Stomach (tissue), 9 donors: Measurements from ENCODE around the gene LPCAT4. TPM values are rescaled to one million over a fixed set of nuclear protein-coding genes. Genes with fewer than 3 reads are reported as not detected.
"Not testable (repeated sequence)": the region's sequence is repeated elsewhere in the genome, so short reads cannot be mapped to it uniquely, and the experiment has no call there.

Experiments
- DNase-seq, 2 donors: peaks; one replicate each; pipeline versions ENCODE4 v3.0.0 to v3.0.0-alpha.2; 2013 to 2019
- H3K27ac ChIP-seq, 5 donors: fragments of 200-600 bp in 4 of 5; sonication (generic) in 4 of 5; one replicate each; pipeline ENCODE4 v1.5.1; 2013 to 2019; ENCODE audit warnings: mild to moderate bottlenecking in 1 of 5, moderate library complexity in 1 of 5
- H3K27me3 ChIP-seq, 3 donors: fragments of 200-600 bp; sonication (generic); one replicate each; pipeline ENCODE4 v1.5.1; 2017 to 2019; ENCODE audit warnings: mixed run types in 1 of 3
- H3K36me3 ChIP-seq, 4 donors: fragments of 200-600 bp; sonication (generic); 1 replicate in 3 of 4; 2 replicates in 1 of 4; pipeline ENCODE4 v1.5.1; 2016 to 2019
- H3K4me1 ChIP-seq, 4 donors: fragments of 200-600 bp; sonication (generic); one replicate each; pipeline ENCODE4 v1.5.1; 2016 to 2019
- H3K4me3 ChIP-seq, 4 donors: fragments of 200-600 bp; sonication (generic) in 3 of 4; one replicate each; pipeline ENCODE4 v1.5.1; 2016 to 2019; ENCODE audit warnings: mild to moderate bottlenecking in 1 of 4
- H3K9me3 ChIP-seq, 4 donors: fragments of 200-600 bp; sonication (generic); one replicate each; pipeline ENCODE4 v1.5.1; 2016 to 2019
- CTCF ChIP-seq, 7 experiments: fragments of 450-650 bp in 4 of 7; fragments of 200-600 bp in 3 of 7; sonication (generic) in 3 of 7; IDR thresholded peaks; one replicate each; pipeline ENCODE4 v1.5.1; 2016 to 2019; ENCODE audit warnings: antibody characterized with exemption in 7 of 7, control low read depth in 2 of 7, mild to moderate bottlenecking in 1 of 7
- EP300 ChIP-seq: sonication (generic); formaldehyde crosslinking; IDR thresholded peaks from one replicate; pipeline ENCODE4 v1.6.1; 2017; ENCODE audit warnings: antibody characterized with exemption
- POLR2A ChIP-seq, 4 donors: fragments of 450-650 bp; IDR thresholded peaks; one replicate each; pipeline ENCODE4 v1.6.1; 2016; ENCODE audit warnings: antibody characterized with exemption in 4 of 4, control low read depth in 2 of 4, mild to moderate bottlenecking in 1 of 4, moderate library complexity in 1 of 4
- POLR2AphosphoS5 ChIP-seq, 3 donors: sonication (generic); formaldehyde crosslinking; IDR thresholded peaks; one replicate each; pipeline ENCODE4 v1.6.1; 2016; ENCODE audit warnings: antibody characterized with exemption in 3 of 3
- WGBS, 5 donors: extraction: QIAGEN DNeasy Blood & Tissue Kit in 3 of 5; methylation state at CpG; one replicate each; pipeline versions ENCODE4 v1.1.5 to v1.1.7; 2013 to 2018; 5-methylcytosine and 5-hydroxymethylcytosine counted together
- intact Hi-C: fragments of 100-400 bp; cut with DNase I; formaldehyde crosslinking; loops from one replicate; pipeline ENCODE4 v1.15.1; 2023; ENCODE audit warnings: low total_unique reads
- polyA plus RNA-seq, 3 donors: library from polyadenylated mRNA; stranded (reverse); fragments of 200-250 nt; gene quantifications; one replicate each; pipeline ENCODE4 v1.2.3, GENCODE V29; 2013
- total RNA-seq, 5 donors: library from RNA; depleted of rRNA; stranded (reverse); fragments of >200 nt; gene quantifications; one replicate each; pipeline versions ENCODE4 v1.1.0 to v1.2.3, GENCODE V29; 2014 to 2016
- donor health status: healthy with polysubstance abuse.
- donor health status: Bipolar disorder and iron deficiency.
- donor health status: healthy.

Gene LPCAT4
- total and polyA plus RNA-seq, 8 donors: 11.6 to 206 (median 65.1) TPM

GRCh38 chr15:34354286-34354685 is 12.7 kb downstream of the LPCAT4 start:
- Histone ChIP-seq H3K4me1 (peaks cover 0 to 4% (median 0%) of the 10 kb centered on the region in 4 donors), H3K27ac (no peak overlapping the region), H3K27me3 (no peaks in the 10 kb centered on the region), H3K4me3 (no peak overlapping the region), H3K9me3 (no peaks in the 10 kb centered on the region), H3K36me3 (peaks cover 3 to 62% (median 57%) of the 10 kb centered on the region in 4 donors)
- 93 to 99% (median 95%) methylated on average over 7 of the region's 7 CpGs for WGBS, 5 donors
- intact Hi-C loops: no loop called here
- DNase-seq: no peak
- no peak for TF ChIP-seq POLR2A (IDR thresholded peaks at IDR 0.05)

- no peak overlapping the region for H3K4me3 ChIP-seq
- WGBS, 5 donors: 67 to 81% (median 70%) methylated on average over 2 of the region's 2 CpGs
- H3K36me3 ChIP-seq: peaks cover 3 to 56% (median 50%) of the 10 kb centered on the region in 4 donors
- H3K27ac ChIP-seq: no peak overlapping the region
- H3K9me3 ChIP-seq: no peaks in the 10 kb centered on the region
- H3K27me3 ChIP-seq: no peaks in the 10 kb centered on the region
- intact Hi-C loops: no loop called here
- DNase-seq: no peak
- TF ChIP-seq CTCF (IDR thresholded peaks at IDR 0.05) (no peak), POLR2A (IDR thresholded peaks at IDR 0.05) (no peak), POLR2AphosphoS5 (IDR thresholded peaks at IDR 0.05) (no peak), EP300 (no peak)
- H3K4me1 ChIP-seq: no peaks in the 10 kb centered on the region
Measured at GRCh38 chr15:34353627-34354026, 13.4 kb downstream of the LPCAT4 start.

- H3K4me3 ChIP-seq, intact Hi-C loops, DNase-seq, H3K27me3 ChIP-seq, H3K4me1 ChIP-seq, H3K9me3 ChIP-seq, H3K27ac ChIP-seq: not testable (repeated sequence)
- H3K36me3 ChIP-seq: peaks cover 3 to 49% (median 44%) of the 10 kb centered on the region in 4 donors
- WGBS, 5 donors: 92 to 99% (median 96%) methylated on average over 10 to 12 of the region's 12 CpGs
Measured at GRCh38 chr15:34352996-34353395, 14.0 kb downstream of the LPCAT4 start.

- Histone ChIP-seq H3K27me3 (no peaks in the 10 kb centered on the region), H3K4me1 (no peaks in the 10 kb centered on the region), H3K36me3 (peaks cover 0 to 17% (median 12%) of the 10 kb centered on the region in 4 donors), H3K9me3 (no peaks in the 10 kb centered on the region), H3K27ac (no peak overlapping the region), H3K4me3 (no peak overlapping the region)
- 84 to 90% (median 89%) methylated on average over 4 of the region's 4 CpGs for WGBS, 5 donors
- intact Hi-C loops: loop anchor here (10.0 kb wide), 1 partner anchor 235 kb away; the partner anchor contains the start of gene GOLGA8B
- no peak for DNase-seq
- TF ChIP-seq POLR2A (IDR thresholded peaks at IDR 0.05) (no peak), EP300 (no peak), CTCF (IDR thresholded peaks at IDR 0.05) (no peak), POLR2AphosphoS5 (IDR thresholded peaks at IDR 0.05) (no peak)
Measured at GRCh38 chr15:34349769-34350168, 17.2 kb downstream of the LPCAT4 start.

GRCh38 chr15:34348735-34349300 is 18.2 kb downstream of the LPCAT4 start:
- Histone ChIP-seq H3K36me3 (peaks cover 0 to 7% (median 2%) of the 10 kb centered on the region in 4 donors), H3K4me3 (no peak overlapping the region), H3K4me1 (no peaks in the 10 kb centered on the region), H3K27ac (no peak overlapping the region), H3K9me3 (no peaks in the 10 kb centered on the region), H3K27me3 (no peaks in the 10 kb centered on the region)
- no peak for TF ChIP-seq POLR2A (IDR thresholded peaks at IDR 0.05)
- TF ChIP-seq POLR2AphosphoS5 (IDR thresholded peaks at IDR 0.05): no peak
- TF ChIP-seq CTCF (IDR thresholded peaks at IDR 0.05): no peak
- TF ChIP-seq EP300: no peak
- WGBS, 5 donors: 32 to 60% (median 48%) methylated on average over 1 of the region's 1 CpG
- DNase-seq: no peak
- intact Hi-C loops: loop anchor here (10.0 kb wide), 1 partner anchor 236 kb away; the partner anchor contains the start of gene GOLGA8B
